HG03135 (cell line): ENCODE measurements around the gene SDC3.
"Not testable (repeated sequence)": the region's sequence is repeated elsewhere in the genome, so short reads cannot be mapped to it uniquely, and the experiment has no call there.

Source experiments
- ATAC-seq: cut with Tn5 transposase; IDR thresholded peaks from one replicate; pipeline ENCODE4 v1.9.1; 2021; ENCODE audit warnings: mild to moderate bottlenecking, moderate library complexity; ENCODE audit not compliant: unreplicated experiment

Gene SDC3

GRCh38 chr1:30908696-30909364 lies at the start of gene SDC3:
SDC3 (minus strand) TSS chr1:30908758; CDS start chr1:30908586, 172 bp downstream.
- ATAC-seq, result no peak

GRCh38 chr1:30957560-30958222 lies 49.1 kb upstream of the SDC3 start:
- no peak for ATAC-seq

- ATAC-seq, result no peak
Observed at GRCh38 chr1:30955448-30956015, 47.0 kb upstream of the SDC3 start.

GRCh38 chr1:30953685-30954084 lies 45.1 kb upstream of the SDC3 start:
- no peak for ATAC-seq

- no peak for ATAC-seq
Observed at GRCh38 chr1:30952098-30952497, 43.5 kb upstream of the SDC3 start.

GRCh38 chr1:30950700-30951099 lies 42.1 kb upstream of the SDC3 start:
- ATAC-seq, result no peak

- no peak for ATAC-seq
Observed at GRCh38 chr1:30950053-30950452, 41.5 kb upstream of the SDC3 start.

GRCh38 chr1:30949487-30949838 lies 40.9 kb upstream of the SDC3 start:
- ATAC-seq, result not testable (repeated sequence)

GRCh38 chr1:30948813-30949486 lies 40.4 kb upstream of the SDC3 start:
- not testable (repeated sequence) for ATAC-seq

GRCh38 chr1:30948278-30948677 lies 39.7 kb upstream of the SDC3 start:
- ATAC-seq, result no peak

- no peak for ATAC-seq
Observed at GRCh38 chr1:30947212-30947611, 38.7 kb upstream of the SDC3 start.

GRCh38 chr1:30942326-30942963 lies 33.9 kb upstream of the SDC3 start:
- ATAC-seq, result no peak

- no peak for ATAC-seq
Observed at GRCh38 chr1:30940541-30940940, 32.0 kb upstream of the SDC3 start.

GRCh38 chr1:30936541-30937171 lies 28.1 kb upstream of the SDC3 start:
- no peak for ATAC-seq

GRCh38 chr1:30935758-30936157 lies 27.2 kb upstream of the SDC3 start:
- ATAC-seq, result not testable (repeated sequence)

- ATAC-seq, result no peak
Observed at GRCh38 chr1:30934613-30935012, 26.1 kb upstream of the SDC3 start.

GRCh38 chr1:30933874-30934252 lies 25.3 kb upstream of the SDC3 start:
- ATAC-seq, result no peak

GRCh38 chr1:30930631-30931173 lies 22.1 kb upstream of the SDC3 start:
- no peak for ATAC-seq

- ATAC-seq, result no peak
Observed at GRCh38 chr1:30929944-30930525, 21.5 kb upstream of the SDC3 start.
